ENCODE results near the gene DNAJC12.

GRCh38 chr10:67772894-67773511 is 65.0 kb downstream of the DNAJC12 start:
- TF ChIP-seq, protein P1, sequence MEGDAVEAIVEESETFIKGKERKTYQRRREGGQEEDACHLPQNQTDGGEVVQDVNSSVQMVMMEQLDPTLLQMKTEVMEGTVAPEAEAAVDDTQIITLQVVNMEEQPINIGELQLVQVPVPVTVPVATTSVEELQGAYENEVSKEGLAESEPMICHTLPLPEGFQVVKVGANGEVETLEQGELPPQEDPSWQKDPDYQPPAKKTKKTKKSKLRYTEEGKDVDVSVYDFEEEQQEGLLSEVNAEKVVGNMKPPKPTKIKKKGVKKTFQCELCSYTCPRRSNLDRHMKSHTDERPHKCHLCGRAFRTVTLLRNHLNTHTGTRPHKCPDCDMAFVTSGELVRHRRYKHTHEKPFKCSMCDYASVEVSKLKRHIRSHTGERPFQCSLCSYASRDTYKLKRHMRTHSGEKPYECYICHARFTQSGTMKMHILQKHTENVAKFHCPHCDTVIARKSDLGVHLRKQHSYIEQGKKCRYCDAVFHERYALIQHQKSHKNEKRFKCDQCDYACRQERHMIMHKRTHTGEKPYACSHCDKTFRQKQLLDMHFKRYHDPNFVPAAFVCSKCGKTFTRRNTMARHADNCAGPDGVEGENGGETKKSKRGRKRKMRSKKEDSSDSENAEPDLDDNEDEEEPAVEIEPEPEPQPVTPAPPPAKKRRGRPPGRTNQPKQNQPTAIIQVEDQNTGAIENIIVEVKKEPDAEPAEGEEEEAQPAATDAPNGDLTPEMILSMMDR (IDR thresholded peaks at IDR 0.05; ENCODE audit: low read depth, low read length, poor library complexity, severe bottlenecking) = no peak
- TF ChIP-seq EZH2phosphoT487 (IDR thresholded peaks at IDR 0.05; ENCODE audit: borderline replicate concordance, low read length) = no peak

Measured in DOHH2 (cell line).